Adrenal gland (tissue), 5 donors: Measurements from ENCODE around the gene PWWP2B.

Experiments
- POLR2A ChIP-seq, 2 donors: fragments of 450-650 bp; IDR thresholded peaks; one replicate each; pipeline ENCODE4 v1.6.1; 2017; ENCODE audit warnings: antibody characterized with exemption in 2 of 2, mild to moderate bottlenecking in 2 of 2, moderate library complexity in 1 of 2
- TF ChIP-seq, protein P1 (sequence below), 6 experiments: fragments of 450-650 bp in 4 of 6; fragments of 200-600 bp in 2 of 6; sonication (generic) in 1 of 6; IDR thresholded peaks; 1 replicate in 5 of 6; 2 replicates in 1 of 6; pipeline versions ENCODE4 v1.5.1 to v1.8.0; 2016 to 2021; ENCODE audit warnings: antibody characterized with exemption in 6 of 6, mild to moderate bottlenecking in 2 of 6, moderate library complexity in 1 of 6
- donor health status: DM: no; HTN: no; CAD: no.

- no peak for TF ChIP-seq POLR2A (IDR thresholded peaks at IDR 0.05)
- TF ChIP-seq, protein P1, sequence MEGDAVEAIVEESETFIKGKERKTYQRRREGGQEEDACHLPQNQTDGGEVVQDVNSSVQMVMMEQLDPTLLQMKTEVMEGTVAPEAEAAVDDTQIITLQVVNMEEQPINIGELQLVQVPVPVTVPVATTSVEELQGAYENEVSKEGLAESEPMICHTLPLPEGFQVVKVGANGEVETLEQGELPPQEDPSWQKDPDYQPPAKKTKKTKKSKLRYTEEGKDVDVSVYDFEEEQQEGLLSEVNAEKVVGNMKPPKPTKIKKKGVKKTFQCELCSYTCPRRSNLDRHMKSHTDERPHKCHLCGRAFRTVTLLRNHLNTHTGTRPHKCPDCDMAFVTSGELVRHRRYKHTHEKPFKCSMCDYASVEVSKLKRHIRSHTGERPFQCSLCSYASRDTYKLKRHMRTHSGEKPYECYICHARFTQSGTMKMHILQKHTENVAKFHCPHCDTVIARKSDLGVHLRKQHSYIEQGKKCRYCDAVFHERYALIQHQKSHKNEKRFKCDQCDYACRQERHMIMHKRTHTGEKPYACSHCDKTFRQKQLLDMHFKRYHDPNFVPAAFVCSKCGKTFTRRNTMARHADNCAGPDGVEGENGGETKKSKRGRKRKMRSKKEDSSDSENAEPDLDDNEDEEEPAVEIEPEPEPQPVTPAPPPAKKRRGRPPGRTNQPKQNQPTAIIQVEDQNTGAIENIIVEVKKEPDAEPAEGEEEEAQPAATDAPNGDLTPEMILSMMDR (IDR thresholded peaks at IDR 0.05), result no peak
Measured at GRCh38 chr10:132451506-132452215, 54.7 kb downstream of the PWWP2B start.
